Uterus (tissue), 4 donors: ENCODE data around the gene HK3. TPM values are rescaled to one million over a fixed set of nuclear protein-coding genes. Genes with fewer than 3 reads are reported as not detected.

Experiments used
- DNase-seq, 2 donors: peaks; one replicate each; pipeline ENCODE4 v3.0.0-alpha.2; 2019 to 2020
- H3K27ac ChIP-seq, 2 donors: fragments of 200-600 bp; sonication (generic); 1 replicate in 1 of 2; 2 replicates in 1 of 2; pipeline ENCODE4 v1.5.1; 2016 to 2018
- H3K27me3 ChIP-seq, 2 donors: fragments of 200-600 bp; sonication (generic); one replicate each; pipeline ENCODE4 v1.5.1; 2018 to 2019; ENCODE audit warnings: control low read depth in 1 of 2
- H3K36me3 ChIP-seq, 2 donors: fragments of 200-600 bp; sonication (generic); one replicate each; pipeline ENCODE4 v1.5.1; 2019; ENCODE audit warnings: control low read depth in 1 of 2
- H3K4me1 ChIP-seq, 2 donors: fragments of 200-600 bp; sonication (generic); one replicate each; pipeline ENCODE4 v1.5.1; 2018 to 2019; ENCODE audit warnings: control low read depth in 1 of 2
- H3K4me3 ChIP-seq, 2 donors: fragments of 200-600 bp; sonication (generic); 1 replicate in 1 of 2; 2 replicates in 1 of 2; pipeline ENCODE4 v1.5.1; 2018 to 2019; ENCODE audit warnings: mild to moderate bottlenecking in 1 of 2
- H3K9me3 ChIP-seq, 2 donors: fragments of 200-600 bp; sonication (generic); one replicate each; pipeline ENCODE4 v1.5.1; 2019; ENCODE audit warnings: control low read depth in 1 of 2
- POLR2A ChIP-seq, 2 donors: fragments of 450-650 bp; IDR thresholded peaks; one replicate each; pipeline ENCODE4 v1.6.1; 2016; ENCODE audit warnings: antibody characterized with exemption in 2 of 2, mild to moderate bottlenecking in 1 of 2, moderate library complexity in 1 of 2
- intact Hi-C: fragments of 100-400 bp; cut with DNase I; formaldehyde crosslinking; loops from one replicate; pipeline ENCODE4 v1.15.1; 2023; ENCODE audit warnings: low total_unique reads
- total RNA-seq, 4 donors: library from RNA; depleted of rRNA in 3 of 4; stranded (reverse); fragments of >200 nt in 3 of 4; gene quantifications; one replicate each; pipeline versions ENCODE4 v1.1.0 to v1.2.4, GENCODE V29; 2014 to 2023
- TF ChIP-seq, protein P1 (sequence below), 4 experiments: fragments of 200-600 bp in 2 of 4; fragments of 450-650 bp in 2 of 4; sonication (generic) in 2 of 4; IDR thresholded peaks; one replicate each; pipeline ENCODE4 v1.5.1; 2016 to 2019; ENCODE audit warnings: antibody characterized with exemption in 4 of 4, mild to moderate bottlenecking in 2 of 4, moderate library complexity in 1 of 4
- donor health status: DM: yes; HTN: yes; CAD: no.

Gene HK3
- total RNA-seq, 4 donors from 2014 or later, result 1.5 to 6.9 (median 3.4) TPM

GRCh38 chr5:176832162-176832561, 67.0 kb downstream of the HK3 start:
- Histone ChIP-seq H3K27ac (no peak overlapping the region), H3K4me3 (no peak overlapping the region), H3K9me3 (no peaks in the 10 kb centered on the region), H3K4me1 (no peaks in the 10 kb centered on the region), H3K36me3 (no peaks in the 10 kb centered on the region), H3K27me3 (no peaks in the 10 kb centered on the region)
- no peak for DNase-seq
- intact Hi-C loops, result no loop called here
- TF ChIP-seq POLR2A (IDR thresholded peaks at IDR 0.05), result no peak
- TF ChIP-seq, protein P1, sequence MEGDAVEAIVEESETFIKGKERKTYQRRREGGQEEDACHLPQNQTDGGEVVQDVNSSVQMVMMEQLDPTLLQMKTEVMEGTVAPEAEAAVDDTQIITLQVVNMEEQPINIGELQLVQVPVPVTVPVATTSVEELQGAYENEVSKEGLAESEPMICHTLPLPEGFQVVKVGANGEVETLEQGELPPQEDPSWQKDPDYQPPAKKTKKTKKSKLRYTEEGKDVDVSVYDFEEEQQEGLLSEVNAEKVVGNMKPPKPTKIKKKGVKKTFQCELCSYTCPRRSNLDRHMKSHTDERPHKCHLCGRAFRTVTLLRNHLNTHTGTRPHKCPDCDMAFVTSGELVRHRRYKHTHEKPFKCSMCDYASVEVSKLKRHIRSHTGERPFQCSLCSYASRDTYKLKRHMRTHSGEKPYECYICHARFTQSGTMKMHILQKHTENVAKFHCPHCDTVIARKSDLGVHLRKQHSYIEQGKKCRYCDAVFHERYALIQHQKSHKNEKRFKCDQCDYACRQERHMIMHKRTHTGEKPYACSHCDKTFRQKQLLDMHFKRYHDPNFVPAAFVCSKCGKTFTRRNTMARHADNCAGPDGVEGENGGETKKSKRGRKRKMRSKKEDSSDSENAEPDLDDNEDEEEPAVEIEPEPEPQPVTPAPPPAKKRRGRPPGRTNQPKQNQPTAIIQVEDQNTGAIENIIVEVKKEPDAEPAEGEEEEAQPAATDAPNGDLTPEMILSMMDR (IDR thresholded peaks at IDR 0.05), result no peak

- H3K27me3 ChIP-seq, result no peaks in the 10 kb centered on the region
- no peaks in the 10 kb centered on the region for H3K36me3 ChIP-seq
- intact Hi-C loops, result no loop called here
- DNase-seq, result no peak
- no peak overlapping the region for H3K27ac ChIP-seq
- H3K9me3 ChIP-seq, result no peaks in the 10 kb centered on the region
- H3K4me1 ChIP-seq, result no peaks in the 10 kb centered on the region
- TF ChIP-seq, protein P1 (IDR thresholded peaks at IDR 0.05), result no peak
- TF ChIP-seq POLR2A (IDR thresholded peaks at IDR 0.05), result no peak
- no peak overlapping the region for H3K4me3 ChIP-seq
Observed at GRCh38 chr5:176831425-176831824, 67.7 kb downstream of the HK3 start.

- Histone ChIP-seq H3K4me1 (no peaks in the 10 kb centered on the region), H3K36me3 (no peaks in the 10 kb centered on the region), H3K27ac (no peak overlapping the region), H3K27me3 (no peaks in the 10 kb centered on the region), H3K4me3 (no peak overlapping the region), H3K9me3 (no peaks in the 10 kb centered on the region)
- TF ChIP-seq, protein P1 (IDR thresholded peaks at IDR 0.05), result no peak
- TF ChIP-seq POLR2A (IDR thresholded peaks at IDR 0.05), result no peak
- intact Hi-C loops, result no loop called here
- DNase-seq, result no peak
Observed at GRCh38 chr5:176830995-176831423, 68.1 kb downstream of the HK3 start.

Other genes starting within 250 kb of the HK3 start
- under 1 TPM in 1 of 4 donors, not detected in 3; 0.48 TPM for gene UNC5A, start 88.8 kb downstream of the HK3 start, total RNA-seq
- gene UIMC1, start 107.4 kb upstream of the HK3 start, total RNA-seq, result 10 to 100 TPM; 12.3 to 93.2 (median 50.0) TPM
- 10 to 100 TPM; 10.5 to 38.5 (median 29.2) TPM for gene ZNF346, start 123.3 kb upstream of the HK3 start, total RNA-seq
- gene FGFR4, start 187.6 kb upstream of the HK3 start, total RNA-seq, result 10 to 100 TPM in 1 of 4 donors, 1 to 10 TPM in 1, under 1 TPM in 2; under 0.01 to 18.8 (median 1.5) TPM
- 100 to 1,000 TPM in 2 of 4 donors, 10 to 100 TPM in 2; 24.1 to 132 (median 64.6) TPM for gene NSD1, start 234.4 kb upstream of the HK3 start, total RNA-seq